Sigmoid colon (tissue), 7 donors: ENCODE measurements around the gene PNPLA1. TPM values are rescaled to one million over a fixed set of nuclear protein-coding genes. Genes with fewer than 3 reads are reported as not detected.

ENCODE experiments used
- DNase-seq: peaks from one replicate; pipeline ENCODE4 v3.0.0-alpha.2; 2019
- H3K27ac ChIP-seq, 4 donors: fragments of 200-600 bp; sonication (generic); one replicate each; pipeline ENCODE4 v1.5.1; 2016 to 2019; ENCODE audit warnings: mild to moderate bottlenecking in 1 of 4
- H3K27me3 ChIP-seq, 3 donors: fragments of 200-600 bp; sonication (generic); one replicate each; pipeline ENCODE4 v1.5.1; 2019; ENCODE audit warnings: mild to moderate bottlenecking in 1 of 3
- H3K36me3 ChIP-seq, 4 donors: fragments of 200-600 bp; sonication (generic); one replicate each; pipeline ENCODE4 v1.5.1; 2016 to 2019
- H3K4me1 ChIP-seq, 4 donors: fragments of 200-600 bp; sonication (generic); one replicate each; pipeline ENCODE4 v1.5.1; 2017 to 2019
- H3K4me3 ChIP-seq, 4 donors: fragments of 200-600 bp; sonication (generic); one replicate each; pipeline ENCODE4 v1.5.1; 2017 to 2019; ENCODE audit warnings: mild to moderate bottlenecking in 2 of 4, moderate library complexity in 1 of 4
- H3K9me3 ChIP-seq, 4 donors: fragments of 200-600 bp in 3 of 4; sonication (generic) in 3 of 4; one replicate each; pipeline versions ENCODE4 v1.5.1 to v1.6.1; 2013 to 2019
- CTCF ChIP-seq, 4 experiments: fragments of 450-650 bp in 3 of 4; fragments of 200-600 bp in 1 of 4; IDR thresholded peaks; one replicate each; pipeline ENCODE4 v1.5.1; 2016 to 2019; ENCODE audit warnings: antibody characterized with exemption in 4 of 4, mild to moderate bottlenecking in 3 of 4, moderate library complexity in 2 of 4
- EP300 ChIP-seq, 4 donors: sonication (generic); formaldehyde crosslinking; IDR thresholded peaks; one replicate each; pipeline ENCODE4 v1.6.1; 2017; ENCODE audit warnings: antibody characterized with exemption in 4 of 4
- POLR2A ChIP-seq, 2 donors: fragments of 450-650 bp; IDR thresholded peaks; one replicate each; pipeline ENCODE4 v1.6.1; 2016; ENCODE audit warnings: antibody characterized with exemption in 2 of 2, mild to moderate bottlenecking in 2 of 2, moderate library complexity in 2 of 2
- POLR2AphosphoS5 ChIP-seq, 4 donors: sonication (generic); formaldehyde crosslinking; IDR thresholded peaks; one replicate each; pipeline ENCODE4 v1.6.1; 2017; ENCODE audit warnings: antibody characterized with exemption in 4 of 4
- WGBS, 2 donors: extraction: QIAGEN DNeasy Blood & Tissue Kit; methylation state at CpG; one replicate each; pipeline ENCODE4 v1.1.7; 2013; 5-methylcytosine and 5-hydroxymethylcytosine counted together
- intact Hi-C: fragments of 100-400 bp; cut with DNase I; formaldehyde crosslinking; loops from one replicate; pipeline ENCODE4 v1.15.1; 2023
- polyA plus RNA-seq, 3 donors: library from polyadenylated mRNA; stranded (reverse); fragments of 200-250 nt; gene quantifications; one replicate each; pipeline ENCODE4 v1.2.3, GENCODE V29; 2013
- total RNA-seq, 4 donors: library from RNA; depleted of rRNA; stranded (reverse); fragments of >200 nt; gene quantifications; one replicate each; pipeline ENCODE4 v1.1.0, GENCODE V29; 2016
- donor health status: healthy with polysubstance abuse.
- donor health status: Bipolar disorder and iron deficiency.
- donor health status: healthy.

Gene PNPLA1
- total and polyA plus RNA-seq, 7 donors = 0.20 to 0.46 TPM; not detected in 5

GRCh38 chr6:36296240-36296639 lies 26.4 kb downstream of the PNPLA1 start:
- WGBS, 2 donors = 64 to 76% methylated on average over 1 of the region's 1 CpG
- Histone ChIP-seq H3K27ac (no peak overlapping the region), H3K9me3 (no peaks in the 10 kb centered on the region), H3K4me1 (no peaks in the 10 kb centered on the region), H3K27me3 (peaks cover 0 to 2% (median 0%) of the 10 kb centered on the region in 3 donors), H3K4me3 (no peak overlapping the region), H3K36me3 (no peaks in the 10 kb centered on the region)
- TF ChIP-seq EP300 (IDR thresholded peaks at IDR 0.05) (no peak), POLR2A (IDR thresholded peaks at IDR 0.05) (no peak), POLR2AphosphoS5 (IDR thresholded peaks at IDR 0.05) (no peak), CTCF (IDR thresholded peaks at IDR 0.05) (no peak)
- intact Hi-C loops = no loop called here
- no peak for DNase-seq

- WGBS, 2 donors = 83 to 85% methylated on average over 6 of the region's 6 CpGs
- H3K9me3 ChIP-seq = no peaks in the 10 kb centered on the region
- TF ChIP-seq EP300 (IDR thresholded peaks at IDR 0.05) (no peak), POLR2AphosphoS5 (IDR thresholded peaks at IDR 0.05) (no peak), POLR2A (IDR thresholded peaks at IDR 0.05) (no peak), CTCF (IDR thresholded peaks at IDR 0.05) (no peak)
- no peaks in the 10 kb centered on the region for H3K4me1 ChIP-seq
- DNase-seq = no peak
- H3K4me3 ChIP-seq = no peak overlapping the region
- H3K27me3 ChIP-seq = peaks cover 0 to 9% (median 0%) of the 10 kb centered on the region in 3 donors
- no peaks in the 10 kb centered on the region for H3K36me3 ChIP-seq
- H3K27ac ChIP-seq = no peak overlapping the region
- intact Hi-C loops = no loop called here
Measured at GRCh38 chr6:36297051-36297450, 27.2 kb downstream of the PNPLA1 start.

- intact Hi-C loops = no loop called here
- DNase-seq = no peak
- WGBS, 2 donors = 90 to 94% methylated on average over 7 of the region's 7 CpGs
- no peaks in the 10 kb centered on the region for H3K4me1 ChIP-seq
- H3K27ac ChIP-seq = no peak overlapping the region
- no peaks in the 10 kb centered on the region for H3K36me3 ChIP-seq
- H3K9me3 ChIP-seq = no peaks in the 10 kb centered on the region
- peaks cover 0 to 13% (median 3%) of the 10 kb centered on the region in 3 donors for H3K27me3 ChIP-seq
- TF ChIP-seq EP300 (IDR thresholded peaks at IDR 0.05) (no peak), POLR2A (IDR thresholded peaks at IDR 0.05) (no peak), CTCF (IDR thresholded peaks at IDR 0.05) (no peak), POLR2AphosphoS5 (IDR thresholded peaks at IDR 0.05) (no peak)
- no peak overlapping the region for H3K4me3 ChIP-seq
Measured at GRCh38 chr6:36297511-36297910, 27.7 kb downstream of the PNPLA1 start.

GRCh38 chr6:36298027-36298426 lies 28.2 kb downstream of the PNPLA1 start:
- H3K9me3 ChIP-seq = no peaks in the 10 kb centered on the region
- intact Hi-C loops = no loop called here
- 87 to 89% methylated on average over 4 of the region's 4 CpGs for WGBS, 2 donors
- no peak for TF ChIP-seq CTCF (IDR thresholded peaks at IDR 0.05)
- TF ChIP-seq POLR2AphosphoS5 (IDR thresholded peaks at IDR 0.05) = no peak
- no peak for TF ChIP-seq EP300 (IDR thresholded peaks at IDR 0.05)
- TF ChIP-seq POLR2A (IDR thresholded peaks at IDR 0.05) = no peak
- peaks cover 0 to 13% (median 3%) of the 10 kb centered on the region in 3 donors for H3K27me3 ChIP-seq
- no peak for DNase-seq
- H3K27ac ChIP-seq = no peak overlapping the region
- H3K36me3 ChIP-seq = no peaks in the 10 kb centered on the region
- no peaks in the 10 kb centered on the region for H3K4me1 ChIP-seq
- no peak overlapping the region for H3K4me3 ChIP-seq

- no peaks in the 10 kb centered on the region for H3K36me3 ChIP-seq
- intact Hi-C loops = no loop called here
- no peak overlapping the region for H3K4me3 ChIP-seq
- DNase-seq = no peak
- 79 to 83% methylated on average over 10 of the region's 10 CpGs for WGBS, 2 donors
- no peaks in the 10 kb centered on the region for H3K9me3 ChIP-seq
- peaks cover 0 to 13% (median 3%) of the 10 kb centered on the region in 3 donors for H3K27me3 ChIP-seq
- TF ChIP-seq CTCF (IDR thresholded peaks at IDR 0.05) (no peak), EP300 (IDR thresholded peaks at IDR 0.05) (no peak), POLR2A (IDR thresholded peaks at IDR 0.05) (no peak), POLR2AphosphoS5 (IDR thresholded peaks at IDR 0.05) (no peak)
- H3K4me1 ChIP-seq = no peaks in the 10 kb centered on the region
- H3K27ac ChIP-seq = no peak overlapping the region
Measured at GRCh38 chr6:36301085-36301658, 31.3 kb downstream of the PNPLA1 start.
